NOMO-1 treated with dmso at 0.1 percent for 144 hours (cell line): ENCODE data around the gene CCS.
A peak's percentile ranks its signal among the peaks of the same experiment; 100 is the strongest.
"Not testable (repeated sequence)": the region's sequence is repeated elsewhere in the genome, so short reads cannot be mapped to it uniquely, and the experiment has no call there.

Experiments
- DNase-seq: peaks from one replicate; lab custom pipeline; 2025; ENCODE audit not compliant: unreplicated experiment; lab: John Stamatoyannopoulos, UW

Gene CCS

DNA sequence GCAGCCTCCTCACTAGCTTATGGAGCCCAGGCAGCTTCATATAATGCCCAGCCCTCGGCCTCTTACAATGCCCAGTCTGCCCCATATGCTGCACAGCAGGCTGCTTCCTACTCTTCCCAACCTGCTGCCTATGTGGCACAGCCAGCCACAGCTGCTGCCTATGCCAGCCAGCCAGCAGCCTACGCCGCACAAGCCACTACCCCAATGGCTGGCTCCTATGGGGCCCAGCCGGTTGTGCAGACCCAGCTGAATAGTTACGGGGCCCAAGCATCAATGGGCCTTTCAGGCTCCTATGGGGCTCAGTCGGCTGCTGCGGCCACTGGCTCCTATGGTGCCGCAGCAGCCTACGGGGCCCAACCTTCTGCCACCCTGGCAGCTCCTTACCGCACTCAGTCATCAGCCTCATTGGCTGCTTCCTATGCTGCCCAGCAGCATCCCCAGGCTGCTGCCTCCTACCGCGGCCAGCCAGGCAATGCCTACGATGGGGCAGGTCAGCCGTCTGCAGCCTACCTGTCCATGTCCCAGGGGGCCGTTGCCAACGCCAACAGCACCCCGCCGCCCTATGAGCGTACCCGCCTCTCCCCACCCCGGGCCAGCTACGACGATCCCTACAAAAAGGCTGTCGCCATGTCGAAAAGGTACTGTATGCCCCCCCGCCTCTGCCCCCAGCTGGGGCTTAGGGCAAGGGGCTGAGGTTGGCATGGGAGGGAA, 32.2 kb downstream of the CCS start:
- DNase-seq: no peak

DNA sequence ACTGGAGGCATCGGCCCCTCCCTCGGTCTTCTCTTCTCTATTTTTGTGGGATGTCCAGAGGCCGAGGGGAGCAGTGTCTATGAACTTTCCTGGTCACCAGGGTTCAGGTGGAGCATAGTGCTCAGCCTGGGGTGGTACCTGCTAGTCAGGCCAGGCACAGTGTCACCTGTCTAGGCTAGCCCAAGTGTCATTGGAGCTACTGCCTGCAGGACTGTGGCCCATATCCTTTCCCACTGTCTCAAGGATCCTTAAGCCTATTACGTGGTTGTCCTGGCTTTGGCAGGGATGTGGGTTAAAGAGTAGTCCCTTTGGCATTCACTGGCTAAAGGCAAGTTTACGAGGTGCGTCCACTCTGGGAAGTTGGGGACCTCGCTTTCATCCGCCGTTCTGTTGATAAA, 32.8 kb downstream of the CCS start:
- DNase-seq: no peak

DNA sequence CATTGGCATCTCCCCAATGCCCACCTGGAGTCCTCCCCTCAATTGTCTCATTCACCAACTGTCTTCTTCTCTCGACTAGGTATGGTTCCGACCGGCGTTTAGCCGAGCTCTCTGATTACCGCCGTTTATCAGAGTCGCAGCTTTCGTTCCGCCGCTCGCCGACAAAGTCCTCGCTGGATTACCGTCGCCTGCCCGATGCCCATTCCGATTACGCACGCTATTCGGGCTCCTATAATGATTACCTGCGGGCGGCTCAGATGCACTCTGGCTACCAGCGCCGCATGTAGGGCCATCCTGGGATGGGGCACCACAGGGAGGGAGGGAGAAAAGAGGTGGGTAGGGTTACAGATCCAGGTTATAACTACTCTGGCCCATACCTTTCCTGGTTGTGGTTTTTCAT, 33.4 kb downstream of the CCS start:
- no peak for DNase-seq

DNA sequence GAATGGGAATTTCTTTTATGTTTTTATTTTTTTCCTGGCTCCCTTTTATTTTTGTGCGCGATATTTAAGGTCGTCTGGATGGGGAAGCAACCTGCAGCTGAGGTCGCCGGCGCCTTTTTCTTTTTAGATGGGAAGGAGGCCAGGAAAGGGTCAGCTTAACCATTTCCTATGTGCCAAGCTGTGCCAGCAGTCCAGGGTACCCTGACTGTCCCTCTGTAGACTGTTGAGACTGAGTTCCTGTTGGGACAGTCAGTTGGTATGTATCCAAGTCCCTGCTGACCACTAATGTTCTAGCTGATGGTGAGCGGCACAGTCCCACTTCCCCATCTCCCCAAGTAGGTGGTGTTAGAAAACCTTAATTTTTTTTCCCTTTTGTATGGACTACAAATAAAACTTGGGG, 33.9 kb downstream of the CCS start:
- DNase-seq: no peak

DNA sequence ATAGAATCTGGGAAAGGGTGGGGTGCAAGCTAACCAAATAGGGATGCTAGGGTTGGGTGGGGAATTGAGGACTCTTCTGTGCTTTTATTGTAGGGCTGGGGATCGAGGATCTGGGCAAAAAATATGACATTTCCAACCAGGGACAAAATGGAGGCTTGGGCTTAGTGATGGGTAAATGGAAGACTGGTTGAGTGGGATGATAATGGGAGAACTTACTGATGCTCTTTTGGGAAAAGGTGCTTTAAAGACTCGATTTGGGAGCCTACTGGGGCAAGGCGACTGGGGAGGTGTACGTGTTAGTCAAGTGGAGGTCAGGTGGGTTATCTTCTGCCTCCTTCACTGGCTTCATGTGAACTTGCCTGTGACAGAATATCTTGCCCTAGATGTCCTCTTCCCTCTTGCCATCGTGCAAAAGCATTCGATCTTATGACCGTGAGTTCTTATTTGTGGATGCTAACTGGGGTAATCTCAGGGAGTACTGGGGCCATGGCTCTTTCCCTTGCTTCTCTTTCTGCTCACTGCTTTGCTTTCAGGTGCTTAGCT, 35.1 kb downstream of the CCS start:
- no peak for DNase-seq

DNA sequence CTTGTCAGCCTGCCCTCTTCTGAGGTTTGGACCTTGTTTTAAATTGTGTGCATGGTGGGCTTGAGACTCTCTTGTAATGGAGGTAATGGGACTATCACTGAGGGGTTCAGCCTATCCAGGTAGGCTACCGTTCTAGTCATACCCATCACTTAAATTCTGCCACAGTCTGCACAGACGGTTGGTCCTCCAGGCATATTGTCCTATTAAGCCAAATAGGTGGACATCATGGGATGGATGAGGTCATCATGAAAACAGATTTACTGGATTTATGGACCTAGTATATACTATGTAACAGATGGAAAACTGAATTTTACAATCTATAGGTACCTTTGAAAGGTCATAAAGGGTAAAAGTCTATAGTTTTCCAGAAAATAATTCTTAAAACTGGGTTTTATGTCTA, 36.4 kb downstream of the CCS start:
- DNase-seq: no peak

DNA sequence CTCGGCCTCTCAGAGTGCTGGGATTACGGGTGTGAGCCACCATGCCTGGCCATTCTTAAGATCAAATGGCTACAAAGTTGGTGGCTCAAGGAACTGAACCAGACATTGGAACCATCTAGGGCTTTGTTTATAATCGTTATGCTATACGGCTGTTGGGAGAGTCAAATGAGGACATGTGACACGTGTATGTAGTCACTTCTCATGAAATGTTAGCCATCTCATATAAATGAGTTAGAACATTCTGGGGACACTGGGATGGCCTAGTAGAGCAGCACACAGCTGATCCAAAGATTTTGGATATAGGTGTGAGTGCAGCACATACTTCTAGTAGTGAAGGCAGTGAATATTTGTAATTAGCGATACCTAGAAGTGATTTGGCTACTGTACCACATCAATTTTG, 38.9 kb downstream of the CCS start:
- DNase-seq: no peak

DNA sequence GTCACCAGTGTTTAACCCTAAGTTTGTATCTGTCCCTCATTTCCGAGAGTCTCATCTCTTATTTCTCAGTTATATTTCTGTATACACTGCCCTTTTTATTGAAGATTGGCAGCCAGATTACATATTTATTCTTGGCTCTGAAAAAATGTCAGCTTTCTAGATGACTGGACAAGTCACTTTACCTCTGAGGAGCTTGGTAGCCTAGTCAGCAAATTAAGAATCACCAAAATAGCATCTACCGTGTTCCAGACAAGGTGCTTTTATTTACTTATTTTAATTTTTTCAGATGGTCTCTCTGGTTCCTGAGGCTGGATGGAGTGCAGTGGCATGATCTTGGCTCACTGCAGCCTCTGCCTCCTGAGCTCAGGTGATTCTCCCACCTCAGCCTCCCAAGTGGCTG, 40.0 kb downstream of the CCS start:
- DNase-seq: no peak

DNA sequence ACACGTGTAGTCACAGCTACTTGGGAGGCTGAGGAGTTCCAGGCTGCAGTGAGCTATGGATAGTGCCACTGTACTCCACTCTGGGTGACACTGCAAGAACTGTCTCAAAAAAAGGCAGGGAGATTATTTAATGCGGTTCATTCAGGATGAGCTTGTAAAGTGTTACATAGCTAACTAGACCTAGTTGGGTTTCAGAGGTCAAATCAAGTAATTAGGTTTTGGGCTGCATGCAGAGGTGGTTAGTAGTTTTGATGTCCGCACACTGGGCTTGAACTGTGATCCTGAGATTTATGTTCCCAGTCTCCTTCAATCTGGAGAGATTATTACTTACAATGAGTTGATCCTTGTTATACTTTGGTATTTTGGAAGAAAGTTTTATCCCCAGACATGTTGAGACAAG, 43.4 kb downstream of the CCS start:
- DNase-seq: no peak

DNA sequence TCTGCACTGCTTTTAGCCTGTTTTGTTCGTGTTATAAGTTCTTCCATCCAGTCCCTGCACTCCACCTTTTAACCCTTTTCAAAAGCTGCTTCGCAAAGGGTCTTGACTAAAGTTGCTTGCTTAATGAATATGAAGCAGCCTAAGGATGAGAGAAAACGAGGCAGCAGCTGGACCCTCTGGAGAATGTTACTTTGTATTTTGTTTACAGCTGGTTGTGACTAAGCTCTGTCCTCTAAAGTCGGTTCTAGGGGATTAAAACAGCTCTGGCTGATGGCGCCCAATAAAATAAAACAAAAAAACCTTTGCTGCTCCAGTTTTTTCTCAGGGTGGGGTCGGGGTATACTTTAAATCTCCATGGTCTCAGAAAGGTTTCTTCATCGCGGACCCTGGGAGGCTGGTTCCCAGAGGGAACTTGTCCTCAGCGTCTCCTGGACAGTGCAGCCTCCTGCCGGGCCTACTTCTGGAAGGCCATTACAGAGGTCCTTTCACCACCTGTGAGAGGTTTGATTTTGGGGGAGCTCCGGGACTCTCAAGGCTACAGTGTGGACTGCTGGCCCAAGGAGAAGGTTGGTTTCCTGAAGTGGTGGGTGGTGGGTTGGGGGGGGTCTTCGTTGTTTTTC, 44.7 kb downstream of the CCS start:
- DNase-seq: no peak

DNA sequence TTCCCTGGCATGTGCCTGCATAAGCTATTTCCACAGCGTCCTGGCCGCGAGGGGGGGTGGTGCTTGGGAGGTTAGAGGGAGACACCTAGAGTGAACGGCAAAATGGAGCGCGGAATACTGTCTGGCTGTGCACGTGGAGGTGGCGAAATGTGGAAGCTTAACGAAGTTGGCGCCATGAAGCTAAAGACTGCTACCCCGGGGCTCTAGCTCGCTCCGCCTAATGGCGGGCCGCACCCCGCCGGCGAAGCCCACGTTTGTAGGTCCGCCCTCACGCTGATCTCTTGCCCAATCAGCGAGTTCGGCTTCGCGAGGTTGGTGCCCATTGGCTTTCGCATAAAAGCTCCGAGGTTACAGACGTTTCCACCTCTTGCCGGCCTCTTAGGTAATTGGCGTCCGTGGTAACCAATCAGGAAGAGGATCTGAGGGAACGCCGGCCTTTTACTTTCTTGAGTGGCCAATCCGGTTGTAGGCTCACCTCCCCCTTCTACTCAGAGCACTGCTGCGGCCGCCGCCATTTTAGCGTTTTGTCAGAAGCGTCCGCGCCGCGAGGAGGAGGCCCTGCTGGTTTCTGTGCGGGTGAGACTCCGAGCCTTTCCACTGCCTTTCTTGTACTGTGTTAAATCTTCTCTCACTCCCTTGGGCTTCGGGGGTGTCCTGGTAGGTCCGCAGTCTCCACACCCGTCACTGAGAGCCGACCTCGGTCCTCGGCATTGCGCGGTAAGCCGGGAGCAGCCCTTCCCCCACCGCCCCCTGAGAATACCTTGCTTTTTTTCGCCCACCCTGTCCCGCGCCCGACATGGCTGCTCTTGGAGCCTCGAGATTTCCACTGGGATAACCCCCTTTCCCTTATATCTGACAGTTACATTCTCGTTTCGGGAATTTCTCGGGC, 45.4 kb downstream of the CCS start, which contains the start of gene RBM4:
Gene RBM4, plus strand, starts transcription at position 527 of the 889 bp plus-strand sequence. CDS start 1,009 bp downstream, outside the sequence.
- peak; percentile 99 for DNase-seq

DNA sequence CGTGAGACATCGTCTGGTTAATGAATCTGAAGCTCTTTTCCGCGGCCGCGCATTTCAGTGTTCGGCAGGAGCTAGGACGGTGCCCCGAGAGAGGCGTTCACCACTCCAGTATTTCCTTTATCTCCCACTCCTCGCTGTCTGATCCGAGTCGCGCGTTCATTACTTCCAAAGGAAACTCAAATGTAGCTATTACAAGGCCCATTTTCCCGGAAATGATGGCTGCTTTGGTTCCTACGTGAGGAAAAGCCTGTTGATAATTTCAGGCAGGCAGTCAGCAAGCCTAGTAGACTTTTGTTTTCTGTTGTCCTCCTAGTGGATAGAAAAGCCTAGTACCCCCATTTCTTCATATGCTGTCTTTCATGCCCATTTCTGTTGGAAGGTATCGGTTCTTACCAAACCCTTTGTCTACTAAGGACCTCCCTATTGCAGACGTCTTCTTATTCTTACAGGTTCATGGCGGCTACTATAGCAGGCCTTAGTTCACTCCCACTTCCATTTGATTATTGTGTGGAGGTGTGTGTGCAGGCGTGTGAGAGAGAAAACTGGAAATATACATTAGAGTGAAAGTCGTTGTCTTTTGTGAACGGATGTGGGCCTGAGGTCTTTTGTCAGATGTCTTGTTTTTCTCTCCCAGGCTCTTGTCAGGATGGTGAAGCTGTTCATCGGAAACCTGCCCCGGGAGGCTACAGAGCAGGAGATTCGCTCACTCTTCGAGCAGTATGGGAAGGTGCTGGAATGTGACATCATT, 46.3 kb downstream of the CCS start:
- DNase-seq: no peak

DNA sequence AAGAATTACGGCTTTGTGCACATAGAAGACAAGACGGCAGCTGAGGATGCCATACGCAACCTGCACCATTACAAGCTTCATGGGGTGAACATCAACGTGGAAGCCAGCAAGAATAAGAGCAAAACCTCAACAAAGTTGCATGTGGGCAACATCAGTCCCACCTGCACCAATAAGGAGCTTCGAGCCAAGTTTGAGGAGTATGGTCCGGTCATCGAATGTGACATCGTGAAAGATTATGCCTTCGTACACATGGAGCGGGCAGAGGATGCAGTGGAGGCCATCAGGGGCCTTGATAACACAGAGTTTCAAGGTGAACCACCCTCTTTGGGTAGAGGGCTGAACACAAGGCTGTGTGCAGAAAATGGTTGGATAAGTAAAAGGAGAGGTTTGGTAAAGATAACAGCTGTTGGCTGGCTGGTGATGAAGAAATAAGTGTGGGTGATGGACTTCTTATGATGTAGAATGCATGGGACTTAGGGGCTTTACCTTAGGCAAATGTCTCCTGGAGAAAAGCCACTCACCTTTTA, 46.9 kb downstream of the CCS start:
- not testable (repeated sequence) for DNase-seq

DNA sequence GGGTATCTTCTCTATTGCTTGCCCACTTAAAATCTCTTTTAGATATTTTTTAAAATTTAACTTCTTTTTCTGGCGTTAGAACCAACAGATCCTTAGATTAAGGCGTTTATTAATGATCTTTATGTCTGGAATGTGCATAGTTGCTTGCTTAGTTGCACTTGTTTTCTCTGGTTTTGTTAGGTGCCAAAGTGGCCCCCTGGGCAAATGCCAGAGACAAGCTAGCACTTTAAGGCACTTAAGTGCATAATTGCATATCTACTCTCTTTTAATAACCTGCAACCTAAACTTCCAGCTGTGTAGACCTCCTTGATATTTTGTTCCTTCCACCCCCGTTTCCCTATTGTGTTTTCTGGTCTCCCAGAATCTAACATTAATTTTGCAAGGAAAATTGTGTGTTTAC, 48.8 kb downstream of the CCS start:
- no peak for DNase-seq

DNA sequence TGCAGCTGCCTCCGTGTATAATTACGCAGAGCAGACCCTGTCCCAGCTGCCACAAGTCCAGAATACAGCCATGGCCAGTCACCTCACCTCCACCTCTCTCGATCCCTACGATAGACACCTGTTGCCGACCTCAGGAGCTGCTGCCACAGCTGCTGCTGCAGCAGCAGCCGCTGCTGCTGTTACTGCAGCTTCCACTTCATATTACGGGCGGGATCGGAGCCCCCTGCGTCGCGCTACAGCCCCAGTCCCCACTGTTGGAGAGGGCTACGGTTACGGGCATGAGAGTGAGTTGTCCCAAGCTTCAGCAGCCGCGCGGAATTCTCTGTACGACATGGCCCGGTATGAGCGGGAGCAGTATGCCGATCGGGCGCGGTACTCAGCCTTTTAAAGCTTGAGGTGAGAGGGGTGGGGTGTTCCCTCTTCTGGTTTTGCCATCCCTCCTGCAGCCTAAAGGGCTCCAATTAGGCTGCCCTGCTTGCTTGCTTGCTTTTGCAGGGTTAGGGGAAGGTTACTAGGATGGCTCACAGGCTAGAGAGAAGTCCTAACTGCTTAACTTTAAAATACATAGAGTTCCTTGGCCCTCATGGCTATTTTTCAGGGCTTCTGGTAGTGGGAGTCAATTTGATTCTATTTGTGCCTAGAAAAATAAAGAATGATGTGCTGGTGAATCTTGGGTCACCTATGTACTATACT, 50.9 kb downstream of the CCS start:
- no peak for DNase-seq

DNA sequence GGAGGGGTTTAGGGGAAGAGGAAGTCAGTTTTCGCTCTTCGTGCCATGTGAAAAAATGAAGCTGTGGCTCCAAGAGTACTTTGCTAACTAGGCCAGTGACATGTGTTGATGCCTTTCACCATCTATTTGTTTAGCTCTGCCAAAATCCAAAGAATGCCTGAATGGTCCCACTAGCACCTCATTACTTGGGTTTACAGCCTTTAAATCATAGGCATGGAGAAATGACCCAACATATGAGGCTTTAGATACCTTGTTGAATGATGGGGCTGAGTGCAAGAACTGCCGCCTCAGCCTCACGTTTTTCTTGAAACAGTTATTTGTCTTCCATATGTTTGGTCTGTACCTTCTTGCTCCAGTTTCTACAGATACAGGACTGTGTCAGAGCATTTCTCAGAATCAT, 53.8 kb downstream of the CCS start:
- no peak for DNase-seq

DNA sequence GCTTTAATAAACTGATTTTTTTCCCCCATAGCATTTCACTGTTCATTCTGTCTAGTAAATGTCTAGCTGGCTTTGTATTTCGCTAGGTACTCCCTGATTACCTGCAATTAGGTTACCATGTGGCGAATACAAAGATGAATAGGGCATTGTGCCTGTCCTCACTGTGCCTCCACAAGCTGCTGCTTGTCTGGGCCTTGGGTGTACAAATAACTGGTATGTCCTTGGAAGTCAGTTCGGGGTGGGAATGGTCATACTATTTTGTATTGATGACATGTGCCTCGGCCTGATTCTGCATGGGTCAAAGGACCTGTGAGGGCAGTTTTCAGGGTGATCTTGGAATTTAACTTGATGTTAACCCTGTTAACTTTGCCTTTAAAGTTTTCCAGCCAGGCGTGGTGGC, 56.9 kb downstream of the CCS start:
- no peak for DNase-seq

DNA sequence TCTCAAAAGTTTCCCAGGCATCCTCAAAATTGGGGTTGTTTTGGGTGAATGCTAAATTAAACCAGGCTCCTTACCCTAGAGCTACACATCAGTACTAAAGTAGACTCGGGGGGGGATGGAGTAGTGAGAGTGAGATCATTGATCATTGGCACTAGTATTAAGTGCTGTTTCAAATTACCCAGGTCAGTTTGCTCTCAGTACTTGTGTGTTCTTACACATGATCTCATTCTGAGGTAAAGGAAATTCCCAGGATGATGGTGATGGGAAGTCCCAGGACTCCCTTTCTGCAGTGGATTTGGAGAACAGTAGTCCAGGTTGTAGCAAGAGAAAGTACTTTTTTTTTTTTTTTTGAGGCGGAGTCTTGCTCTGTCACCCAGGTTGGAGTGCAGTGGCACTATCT, 58.0 kb downstream of the CCS start:
- DNase-seq: no peak

DNA sequence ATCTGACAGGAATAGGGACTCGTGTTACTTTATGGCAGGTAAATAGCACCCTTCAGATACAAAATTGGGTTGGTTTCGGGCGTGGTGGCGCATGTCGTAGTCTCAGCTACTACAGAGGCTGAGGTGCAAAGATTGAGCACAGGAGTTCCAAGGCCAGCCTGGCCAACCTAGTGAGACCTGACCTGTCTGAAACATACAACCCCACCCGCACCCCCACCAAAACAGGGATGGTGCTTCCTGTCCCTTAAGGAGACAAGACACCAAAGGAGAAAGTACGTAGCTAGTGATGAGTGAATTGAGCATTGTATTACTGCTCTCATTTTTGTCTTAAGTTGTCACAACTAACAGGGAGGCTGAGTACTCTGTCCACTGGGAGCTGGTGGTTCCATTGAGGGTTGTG, 59.7 kb downstream of the CCS start:
- DNase-seq: no peak

DNA sequence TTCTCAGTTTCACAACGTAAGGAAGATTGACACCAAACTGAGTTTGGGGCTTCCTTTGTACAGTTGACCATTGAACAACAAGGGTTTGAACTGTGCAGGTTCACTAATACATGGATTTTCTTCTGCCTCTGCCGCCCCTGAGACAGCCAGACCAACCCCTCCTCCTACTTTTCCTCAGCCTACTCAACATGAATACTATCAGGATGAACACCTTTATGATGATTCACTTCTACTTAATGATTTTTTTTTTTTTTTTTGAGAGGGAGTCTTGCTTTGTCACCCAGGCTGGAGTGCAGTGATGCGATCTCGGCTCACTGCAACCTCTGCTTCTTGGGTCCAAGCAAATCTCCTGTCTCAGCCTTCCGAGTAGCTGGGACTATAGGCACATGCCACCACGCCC, 60.1 kb downstream of the CCS start:
- no peak for DNase-seq
